Measurements from ENCODE around the gene RUVBL1. TPM values are rescaled to one million over a fixed set of nuclear protein-coding genes. Genes with fewer than 3 reads are reported as not detected.

RUVBL1 gene
- total and polyA plus RNA-seq, 2 of the 4 experiments (the other 2 are of a cell fraction), result 68.7 to 83.3 TPM

DNA sequence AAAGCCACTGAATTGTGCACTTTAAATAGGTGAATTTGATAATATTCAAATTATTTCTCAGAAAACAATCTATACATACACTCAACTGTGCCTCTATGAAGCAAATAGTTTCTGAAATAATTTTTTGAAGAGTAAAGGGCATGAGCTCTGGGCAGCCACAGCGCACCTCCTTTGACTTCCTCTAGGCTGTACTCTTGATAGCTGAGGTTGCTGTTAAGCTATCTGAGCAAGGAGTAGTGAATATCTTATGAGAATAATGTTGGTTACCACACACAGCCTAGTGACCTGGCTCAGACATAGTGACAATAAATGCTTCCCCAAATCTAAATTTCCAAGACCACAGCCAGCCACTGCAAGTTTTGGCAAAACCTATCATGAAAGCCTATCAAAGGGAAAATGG is 83.0 kb downstream of the RUVBL1 start:
- Histone ChIP-seq H3K4me1 (ENCODE audit: control insufficient read depth, insufficient read depth, low read length) (no peaks in the 10 kb centered on the region), H3K9me1 (ENCODE audit: insufficient read depth, low read length) (no peaks in the 10 kb centered on the region), H2AFZ (replicated peaks; ENCODE audit: low read length, poor library complexity) (no peak overlapping the region), H3K9ac (ENCODE audit: low read depth, low read length) (no peak overlapping the region), H3K27ac (ENCODE audit: insufficient read depth, low read length) (no peak overlapping the region), H3K9me3 (ENCODE audit: control insufficient read depth, insufficient read depth, low read length) (no peaks in the 10 kb centered on the region), H3K14ac (replicated peaks; ENCODE audit: low read depth, low read length) (no peak overlapping the region), H2BK5ac (ENCODE audit: low read depth, low read length, poor library complexity, severe bottlenecking) (no peak overlapping the region), H3K79me1 (ENCODE audit: low read depth in 1 of 2, low read length in 2 of 2) (no peaks in the 10 kb centered on the region), H3K27me3 (ENCODE audit: control insufficient read depth, insufficient read depth, low read length) (peaks cover 28% of the 10 kb centered on the region), H3K36me3 (ENCODE audit: control insufficient read depth, insufficient read depth, low read length) (no peaks in the 10 kb centered on the region), H4K20me1 (ENCODE audit: insufficient read depth, low read length) (no peaks in the 10 kb centered on the region), H2AK9ac (replicated peaks; ENCODE audit: low read depth, low read length, poor library complexity) (no peak overlapping the region), H3K4me3 (ENCODE audit: insufficient read depth, low read depth, low read length) (no peak overlapping the region), H2BK120ac (ENCODE audit: low read depth, low read length) (no peak overlapping the region), H2AK5ac (ENCODE audit: low read depth, low read length) (no peak overlapping the region), H3K18ac (ENCODE audit: low read depth, low read length) (no peak overlapping the region), H4K5ac (ENCODE audit: low read depth, low read length) (no peak overlapping the region), H2BK20ac (ENCODE audit: low read depth, low read length) (no peak overlapping the region), H3K4me2 (ENCODE audit: low read depth, low read length) (no peak overlapping the region), H2BK15ac (ENCODE audit: low read depth, low read length) (no peak overlapping the region), H4K8ac (ENCODE audit: low read depth in 2 of 2, low read length in 2 of 2) (no peak overlapping the region), H3K56ac (ENCODE audit: extremely low read depth, insufficient read depth, low read length) (no peak overlapping the region), H4K91ac (ENCODE audit: insufficient read depth, low read depth, low read length) (no peak overlapping the region), H3K23ac (ENCODE audit: low read depth, low read length) (no peak overlapping the region), H3K4ac (ENCODE audit: low read depth, low read length) (no peak overlapping the region)
- BruUV-seq (replicated peaks), result no TSS peak
- TF ChIP-seq, protein P1, sequence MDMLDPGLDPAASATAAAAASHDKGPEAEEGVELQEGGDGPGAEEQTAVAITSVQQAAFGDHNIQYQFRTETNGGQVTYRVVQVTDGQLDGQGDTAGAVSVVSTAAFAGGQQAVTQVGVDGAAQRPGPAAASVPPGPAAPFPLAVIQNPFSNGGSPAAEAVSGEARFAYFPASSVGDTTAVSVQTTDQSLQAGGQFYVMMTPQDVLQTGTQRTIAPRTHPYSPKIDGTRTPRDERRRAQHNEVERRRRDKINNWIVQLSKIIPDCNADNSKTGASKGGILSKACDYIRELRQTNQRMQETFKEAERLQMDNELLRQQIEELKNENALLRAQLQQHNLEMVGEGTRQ (IDR thresholded peaks at IDR 0.05; ENCODE audit: low read depth, low read length), result no peak
- no peak for TF ChIP-seq MAFK (IDR thresholded peaks at IDR 0.05; ENCODE audit: low read depth, low read length)
- ChIA-PET POLR2A (ENCODE audit: unreplicated experiment) (no interaction called here), CTCF (no interaction called here)
- ATAC-seq (ENCODE audit: low read depth) (no peak), DNase-seq (no peak)
- in situ Hi-C loops (cut with MboI; ENCODE audit: low sequenced_read_pairs) (no loop called here), intact Hi-C loops (cut with micrococcal nuclease) (no loop called here), dilution Hi-C loops (cut with HindIII; ENCODE audit: low sequenced_read_pairs, unreplicated experiment) (no loop called here)
- no CpG with 5 or more reads among the region's 1 CpG for WGBS, 2 experiments (ENCODE audit: extremely low coverage in 2 of 2, insufficient read length in 1 of 2)

Measured in IMR-90 (cell line).